ENCODE results near the gene IDUA.

IDUA gene

DNA sequence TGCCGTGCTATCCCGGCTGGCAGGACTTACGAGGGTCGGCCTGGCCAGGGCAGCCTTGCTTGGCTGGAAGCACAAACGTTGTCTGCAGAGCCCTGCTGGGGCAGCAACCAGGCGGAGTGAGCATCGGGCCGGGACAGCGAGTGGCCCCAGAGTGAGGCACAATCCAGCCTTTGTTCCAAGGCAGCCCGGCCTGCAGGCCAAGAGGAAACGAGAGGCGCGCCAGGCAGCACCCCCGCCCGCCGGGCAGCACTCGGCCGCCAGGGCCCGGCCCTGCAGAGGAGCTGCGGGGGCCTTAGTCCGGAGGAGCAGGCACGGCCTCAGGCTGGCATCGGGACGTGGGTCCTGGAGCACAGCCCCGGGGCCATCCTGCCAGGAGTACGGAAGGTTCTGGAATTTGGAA lies 48.7 kb downstream of the IDUA start:
- TF ChIP-seq NFIC (IDR thresholded peaks at IDR 0.05) (peak; percentile 53), ZBTB7A (IDR thresholded peaks at IDR 0.05; ENCODE audit: low read depth) (0 out of 2 replicates have a peak, but pooled peaks have one; percentile 10), TEAD4 (IDR thresholded peaks at IDR 0.05) (no peak), EP300 (IDR thresholded peaks at IDR 0.05; ENCODE audit: borderline replicate concordance) (peak; percentile 32; the same call in 1 of the 2 replicates)
- TF ChIP-seq, protein P1, sequence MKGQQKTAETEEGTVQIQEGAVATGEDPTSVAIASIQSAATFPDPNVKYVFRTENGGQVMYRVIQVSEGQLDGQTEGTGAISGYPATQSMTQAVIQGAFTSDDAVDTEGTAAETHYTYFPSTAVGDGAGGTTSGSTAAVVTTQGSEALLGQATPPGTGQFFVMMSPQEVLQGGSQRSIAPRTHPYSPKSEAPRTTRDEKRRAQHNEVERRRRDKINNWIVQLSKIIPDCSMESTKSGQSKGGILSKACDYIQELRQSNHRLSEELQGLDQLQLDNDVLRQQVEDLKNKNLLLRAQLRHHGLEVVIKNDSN (IDR thresholded peaks at IDR 0.05) = no peak

DNA sequence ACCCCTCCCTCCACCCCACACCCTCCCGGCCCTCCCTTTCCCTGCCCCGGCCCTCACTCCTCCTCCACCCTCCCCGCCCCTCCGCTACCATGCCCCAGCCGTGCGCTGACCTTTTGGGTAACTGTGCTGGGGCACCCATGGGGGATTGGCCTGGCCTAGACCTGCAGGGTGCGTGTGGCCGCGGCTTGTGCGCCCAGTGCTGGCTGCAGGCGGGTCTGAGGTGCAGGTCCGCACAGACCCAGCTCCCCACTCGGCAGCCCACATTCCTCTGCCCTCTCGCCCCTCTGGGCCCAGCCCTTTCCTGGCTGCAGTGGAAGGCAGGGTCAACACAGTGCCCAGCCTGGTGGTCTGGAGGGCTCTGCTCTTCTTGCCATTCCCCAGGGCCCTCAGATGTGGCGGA lies 49.3 kb downstream of the IDUA start:
- TF ChIP-seq CEBPB (IDR thresholded peaks at IDR 0.05) (no peak), TCF12 (IDR thresholded peaks at IDR 0.05; ENCODE audit: low read depth) (no peak), TAF1 (IDR thresholded peaks at IDR 0.05; ENCODE audit: low read depth) (no peak), YY1 (IDR thresholded peaks at IDR 0.05; ENCODE audit: low read depth) (no peak), NFIC (IDR thresholded peaks at IDR 0.05) (no peak), TEAD4 (IDR thresholded peaks at IDR 0.05) (no peak), CREB1 (IDR thresholded peaks at IDR 0.05; ENCODE audit: low read depth) (no peak), EP300 (IDR thresholded peaks at IDR 0.05; ENCODE audit: borderline replicate concordance) (no peak), ZBTB7A (IDR thresholded peaks at IDR 0.05; ENCODE audit: low read depth) (no peak), RAD21 (IDR thresholded peaks at IDR 0.05; ENCODE audit: low read depth) (no peak), FOXM1 (IDR thresholded peaks at IDR 0.05; ENCODE audit: borderline replicate concordance, low read depth) (no peak), EGR1 (IDR thresholded peaks at IDR 0.05) (no peak)
- TF ChIP-seq, protein P1 (IDR thresholded peaks at IDR 0.05) = no peak
- TF ChIP-seq, protein P2, sequence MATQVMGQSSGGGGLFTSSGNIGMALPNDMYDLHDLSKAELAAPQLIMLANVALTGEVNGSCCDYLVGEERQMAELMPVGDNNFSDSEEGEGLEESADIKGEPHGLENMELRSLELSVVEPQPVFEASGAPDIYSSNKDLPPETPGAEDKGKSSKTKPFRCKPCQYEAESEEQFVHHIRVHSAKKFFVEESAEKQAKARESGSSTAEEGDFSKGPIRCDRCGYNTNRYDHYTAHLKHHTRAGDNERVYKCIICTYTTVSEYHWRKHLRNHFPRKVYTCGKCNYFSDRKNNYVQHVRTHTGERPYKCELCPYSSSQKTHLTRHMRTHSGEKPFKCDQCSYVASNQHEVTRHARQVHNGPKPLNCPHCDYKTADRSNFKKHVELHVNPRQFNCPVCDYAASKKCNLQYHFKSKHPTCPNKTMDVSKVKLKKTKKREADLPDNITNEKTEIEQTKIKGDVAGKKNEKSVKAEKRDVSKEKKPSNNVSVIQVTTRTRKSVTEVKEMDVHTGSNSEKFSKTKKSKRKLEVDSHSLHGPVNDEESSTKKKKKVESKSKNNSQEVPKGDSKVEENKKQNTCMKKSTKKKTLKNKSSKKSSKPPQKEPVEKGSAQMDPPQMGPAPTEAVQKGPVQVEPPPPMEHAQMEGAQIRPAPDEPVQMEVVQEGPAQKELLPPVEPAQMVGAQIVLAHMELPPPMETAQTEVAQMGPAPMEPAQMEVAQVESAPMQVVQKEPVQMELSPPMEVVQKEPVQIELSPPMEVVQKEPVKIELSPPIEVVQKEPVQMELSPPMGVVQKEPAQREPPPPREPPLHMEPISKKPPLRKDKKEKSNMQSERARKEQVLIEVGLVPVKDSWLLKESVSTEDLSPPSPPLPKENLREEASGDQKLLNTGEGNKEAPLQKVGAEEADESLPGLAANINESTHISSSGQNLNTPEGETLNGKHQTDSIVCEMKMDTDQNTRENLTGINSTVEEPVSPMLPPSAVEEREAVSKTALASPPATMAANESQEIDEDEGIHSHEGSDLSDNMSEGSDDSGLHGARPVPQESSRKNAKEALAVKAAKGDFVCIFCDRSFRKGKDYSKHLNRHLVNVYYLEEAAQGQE (IDR thresholded peaks at IDR 0.05; ENCODE audit: low read depth) = no peak
- TF ChIP-seq, protein P3, sequence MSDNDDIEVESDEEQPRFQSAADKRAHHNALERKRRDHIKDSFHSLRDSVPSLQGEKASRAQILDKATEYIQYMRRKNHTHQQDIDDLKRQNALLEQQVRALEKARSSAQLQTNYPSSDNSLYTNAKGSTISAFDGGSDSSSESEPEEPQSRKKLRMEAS (IDR thresholded peaks at IDR 0.05) = no peak

DNA sequence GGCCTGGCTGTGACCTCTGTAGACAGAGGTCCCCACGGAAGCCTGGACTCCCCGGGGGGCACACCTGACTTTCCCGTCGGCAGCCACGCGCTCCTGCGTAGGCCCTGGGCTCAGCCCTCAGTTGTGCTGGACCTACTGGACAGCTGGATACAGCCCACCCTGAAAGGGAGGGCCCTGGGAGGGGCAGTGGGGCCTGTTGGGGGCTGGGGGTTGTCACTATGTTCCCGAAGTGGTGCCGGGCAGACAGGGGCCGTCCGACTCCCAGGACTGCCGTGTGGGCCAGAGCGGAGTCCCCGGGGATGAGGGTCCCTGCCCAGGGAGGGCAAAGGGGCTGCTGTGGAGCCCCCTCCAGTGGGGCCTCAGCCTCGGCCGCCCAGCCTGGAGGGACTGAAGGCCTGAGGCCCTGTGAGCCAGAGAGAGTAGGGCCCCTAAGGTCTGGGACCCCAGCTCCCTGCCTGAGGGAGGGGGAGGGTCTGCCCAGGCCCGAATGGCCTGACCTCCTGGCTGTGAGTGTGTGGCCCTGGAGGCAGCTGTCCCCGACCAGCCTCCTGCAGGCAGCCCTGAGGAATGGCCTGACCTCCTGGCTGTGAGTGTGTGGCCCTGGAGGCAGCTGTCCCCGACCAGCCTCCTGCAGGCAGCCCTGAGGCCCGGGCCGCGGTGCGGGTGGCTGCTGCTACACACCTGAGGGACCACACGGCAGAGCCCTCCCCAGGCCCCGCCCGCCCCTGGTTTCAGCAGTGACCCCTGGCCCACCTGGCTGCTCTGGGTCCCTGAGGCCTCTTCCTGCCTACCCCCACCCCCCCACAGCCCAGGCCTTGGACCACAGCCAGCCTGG lies 50.3 kb downstream of the IDUA start:
- TF ChIP-seq TCF12 (IDR thresholded peaks at IDR 0.05; ENCODE audit: low read depth) (no peak), RAD21 (IDR thresholded peaks at IDR 0.05; ENCODE audit: low read depth) (no peak), NFIC (IDR thresholded peaks at IDR 0.05) (no peak), CEBPB (IDR thresholded peaks at IDR 0.05) (no peak), EP300 (IDR thresholded peaks at IDR 0.05; ENCODE audit: borderline replicate concordance) (no peak)
- TF ChIP-seq, protein P3 (IDR thresholded peaks at IDR 0.05) = no peak
- TF ChIP-seq, protein P1 (IDR thresholded peaks at IDR 0.05) = no peak

DNA sequence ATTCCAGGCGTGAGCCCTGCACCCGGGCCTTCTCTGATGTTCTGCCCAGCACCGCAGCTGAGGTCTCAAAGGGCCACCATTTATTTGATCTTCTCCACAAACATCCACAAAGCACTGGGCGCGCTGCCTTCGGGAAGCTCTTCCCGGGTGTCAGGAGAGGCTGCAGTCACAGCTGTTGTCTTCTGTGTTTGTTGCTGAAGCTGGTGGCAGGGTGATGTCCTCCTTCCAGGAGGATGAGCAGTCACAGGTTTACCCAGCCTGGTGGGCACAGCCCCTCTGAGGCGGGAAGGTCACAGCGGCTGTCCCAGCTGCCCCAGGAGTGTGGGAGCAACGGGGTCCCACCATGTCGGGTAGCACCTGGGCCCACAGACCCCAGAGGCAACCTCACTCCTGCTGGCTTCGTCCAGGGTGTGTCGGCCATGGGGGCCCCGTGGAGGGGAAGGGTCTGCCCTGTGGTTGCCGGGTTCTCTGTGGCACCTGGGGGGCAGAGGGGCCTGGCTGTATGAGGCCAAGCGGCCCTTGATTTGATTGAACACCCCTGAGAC lies 52.2 kb downstream of the IDUA start:
- TF ChIP-seq RAD21 (IDR thresholded peaks at IDR 0.05; ENCODE audit: low read depth) = no peak
- TF ChIP-seq TAF1 (IDR thresholded peaks at IDR 0.05; ENCODE audit: low read depth) = no peak
- TF ChIP-seq, protein P2 (IDR thresholded peaks at IDR 0.05; ENCODE audit: low read depth) = no peak
- TF ChIP-seq TCF12 (IDR thresholded peaks at IDR 0.05; ENCODE audit: low read depth) = no peak
- TF ChIP-seq CREB1 (IDR thresholded peaks at IDR 0.05; ENCODE audit: low read depth) = no peak
- TF ChIP-seq, protein P3 (IDR thresholded peaks at IDR 0.05) = no peak
- TF ChIP-seq EP300 (IDR thresholded peaks at IDR 0.05; ENCODE audit: borderline replicate concordance) = no peak
- TF ChIP-seq ZBTB7A (IDR thresholded peaks at IDR 0.05; ENCODE audit: low read depth) = no peak
- TF ChIP-seq TEAD4 (IDR thresholded peaks at IDR 0.05) = no peak
- no peak for TF ChIP-seq FOXM1 (IDR thresholded peaks at IDR 0.05; ENCODE audit: borderline replicate concordance, low read depth)
- TF ChIP-seq EGR1 (IDR thresholded peaks at IDR 0.05) = no peak
- TF ChIP-seq, protein P1 (IDR thresholded peaks at IDR 0.05) = no peak
- no peak for TF ChIP-seq NFIC (IDR thresholded peaks at IDR 0.05)
- TF ChIP-seq YY1 (IDR thresholded peaks at IDR 0.05; ENCODE audit: low read depth) = no peak
